Middle frontal gyrus (tissue), 1 donor: Measurements from ENCODE around the gene EIF2S2.

ENCODE experiments used
- DNase-seq: peaks from one replicate; pipeline ENCODE4 v3.0.0-alpha.2; 2015; ENCODE audit warnings: low spot score; ENCODE audit errors: extremely low spot score

EIF2S2 gene

GRCh38 chr20:34089655-34090345 is 22.2 kb downstream of the EIF2S2 start:
- DNase-seq: no peak

DNA sequence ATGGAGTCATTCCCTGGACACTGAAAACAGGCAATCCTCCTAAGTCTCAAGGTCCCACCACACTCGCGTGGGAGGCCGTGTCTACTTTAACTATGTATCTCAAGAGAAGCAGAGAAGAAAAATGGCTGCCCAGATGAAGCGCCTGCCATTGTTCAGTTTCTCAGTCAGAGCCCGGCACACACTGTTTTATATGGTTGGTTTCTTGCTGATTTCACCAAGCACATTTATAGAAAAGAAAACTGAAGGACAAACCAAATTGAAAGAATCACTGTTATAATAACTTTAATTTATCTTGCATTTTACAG is 22.9 kb downstream of the EIF2S2 start:
- DNase-seq: no peak

DNA sequence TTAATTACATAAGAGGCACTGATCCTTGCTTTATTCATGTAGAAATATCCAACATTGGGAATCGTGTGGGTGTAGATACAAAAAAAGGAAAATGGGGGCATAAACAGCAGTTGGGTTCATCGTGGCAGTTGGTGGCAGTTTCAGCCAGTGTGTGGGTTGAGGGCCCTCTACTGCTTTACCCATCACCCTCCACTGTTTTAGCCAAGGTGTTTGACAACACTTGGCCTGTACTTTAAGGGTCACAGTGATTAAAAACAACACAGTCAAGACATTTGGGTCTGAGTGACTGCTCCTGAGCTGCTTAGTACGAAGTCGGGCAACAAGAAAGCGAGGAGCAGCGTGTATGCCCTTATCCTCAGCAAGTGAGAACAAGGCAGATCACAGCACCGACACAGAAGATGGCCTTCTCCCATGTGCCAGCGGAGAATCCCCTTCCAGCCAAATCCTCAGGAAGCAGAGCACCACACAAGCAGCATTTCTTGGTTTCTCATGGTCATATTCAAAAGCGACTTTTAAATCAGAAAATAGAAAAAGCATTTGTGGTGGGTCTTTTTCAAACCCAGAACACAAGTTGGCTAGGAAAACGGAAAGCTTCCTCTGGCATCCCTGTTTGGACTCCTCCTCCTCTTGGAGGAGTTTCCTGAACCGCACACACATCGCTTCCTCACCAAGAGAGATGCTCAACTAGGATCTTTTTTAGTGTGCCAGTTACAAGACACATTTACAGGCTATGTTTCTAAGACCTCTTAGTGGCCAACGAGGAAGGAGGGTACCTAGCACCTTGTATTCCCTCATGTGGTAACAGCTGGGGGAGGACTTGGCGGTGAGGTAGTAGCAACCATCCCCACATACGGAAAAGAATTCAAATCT is 23.5 kb downstream of the EIF2S2 start:
- no peak for DNase-seq

DNA sequence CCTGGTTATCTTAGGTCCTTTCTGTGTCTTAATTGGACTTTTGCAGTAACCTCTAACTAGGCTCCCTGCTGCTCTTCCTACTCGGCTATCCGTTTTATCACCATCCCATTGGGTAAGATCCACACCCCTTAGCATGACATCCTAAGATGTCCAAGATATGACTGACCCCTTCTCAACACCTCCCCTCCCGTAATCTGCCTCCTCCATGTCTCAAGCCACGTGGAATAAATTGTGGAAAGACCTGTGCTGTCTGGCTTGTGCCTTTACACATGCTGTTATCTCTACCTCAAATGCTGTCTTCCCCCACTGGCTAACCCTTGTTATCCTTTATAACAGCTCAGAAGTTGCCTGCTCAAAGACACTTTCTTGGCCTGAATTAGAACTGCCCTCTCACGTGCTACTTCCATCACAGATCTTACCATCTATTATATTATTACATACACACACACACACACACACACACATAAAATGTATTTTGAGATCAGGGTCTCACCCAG is 26.5 kb downstream of the EIF2S2 start:
- DNase-seq: no peak

DNA sequence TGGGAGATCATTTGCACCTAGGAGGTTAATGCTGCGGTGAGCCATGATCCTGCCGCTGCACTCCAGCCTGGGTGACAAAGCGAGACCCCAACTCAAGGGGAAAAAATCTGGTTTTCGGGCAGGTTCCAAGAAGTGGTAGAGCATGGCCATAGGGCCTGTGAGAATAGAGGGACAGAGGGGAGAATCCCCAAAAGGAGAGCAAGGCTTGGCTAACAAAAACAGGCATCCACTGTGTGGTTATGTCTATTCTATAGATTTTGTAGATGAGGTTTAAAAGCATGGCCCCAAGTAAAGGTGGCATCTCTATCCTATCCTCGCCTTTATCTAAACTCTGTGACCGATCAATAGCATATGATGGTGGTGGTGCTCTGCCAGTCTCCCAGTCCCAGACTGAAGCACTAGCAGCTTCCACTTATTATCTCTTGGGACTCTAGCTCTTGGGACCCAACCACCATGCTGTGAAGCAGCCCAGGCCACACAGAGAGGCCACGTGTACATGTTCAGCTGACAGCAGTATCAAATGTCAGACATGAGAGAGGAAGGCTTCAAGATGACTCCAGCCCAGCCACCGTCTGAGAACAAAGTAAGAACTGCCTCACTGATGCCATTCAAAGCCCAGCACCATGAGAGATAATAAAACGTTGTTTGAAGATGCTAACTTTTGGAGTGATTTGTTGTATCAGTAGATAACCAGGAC is 27.7 kb downstream of the EIF2S2 start:
- DNase-seq: no peak

GRCh38 chr20:34083781-34084180 is 28.3 kb downstream of the EIF2S2 start:
- DNase-seq: no peak

DNA sequence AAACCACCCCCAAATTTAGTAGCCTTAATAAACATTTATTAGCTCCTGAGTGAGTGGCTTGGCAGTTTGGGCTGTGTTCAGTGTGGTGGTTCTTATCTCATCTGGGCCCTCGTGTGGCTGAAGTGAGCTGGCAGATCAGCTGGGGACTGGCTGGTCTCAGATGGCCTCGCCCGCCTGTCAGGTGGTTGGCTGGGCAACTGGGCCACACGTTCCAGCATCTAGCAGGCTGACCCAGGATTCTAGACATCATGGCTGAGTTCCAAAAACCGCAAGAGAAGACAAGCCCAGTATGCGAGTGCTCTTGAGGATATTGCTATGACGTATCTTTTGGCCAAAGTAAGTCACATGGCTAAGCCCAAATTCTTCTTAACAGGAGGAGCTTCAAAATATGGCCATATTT is 28.9 kb downstream of the EIF2S2 start:
- DNase-seq: no peak

DNA sequence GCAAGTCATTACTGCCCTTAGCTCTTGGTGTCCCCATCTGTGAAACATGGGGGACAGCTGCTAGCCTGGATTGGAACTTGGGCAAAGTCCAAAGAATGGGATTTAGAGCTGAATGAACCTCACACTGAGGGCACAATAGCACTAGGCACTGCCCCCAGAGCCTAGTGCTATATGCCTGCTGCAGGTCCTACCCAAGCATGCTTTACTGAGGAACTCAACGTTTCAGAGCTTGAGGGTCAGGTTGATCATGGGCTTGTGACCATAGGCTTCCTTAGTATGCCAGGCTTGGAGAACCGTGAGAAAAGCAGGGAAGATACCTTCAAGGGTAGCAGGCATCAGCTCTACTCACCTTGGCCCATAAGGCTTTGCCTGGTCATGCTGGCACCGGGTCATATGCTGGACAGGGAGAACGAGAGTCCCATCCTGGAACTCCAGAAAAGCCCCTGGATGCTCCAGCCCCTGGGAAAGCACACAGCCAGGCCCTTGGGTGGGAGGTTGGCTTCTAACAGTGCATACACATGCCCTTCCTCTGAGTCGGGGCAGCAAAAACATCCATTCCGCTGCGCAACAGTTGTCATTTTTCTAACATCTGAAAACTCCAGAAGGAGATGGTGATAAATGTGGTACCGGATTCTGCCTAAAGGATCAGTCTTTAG is 29.7 kb downstream of the EIF2S2 start:
- no peak for DNase-seq

GRCh38 chr20:34079818-34080217 is 32.2 kb downstream of the EIF2S2 start:
- no peak for DNase-seq

- no peak for DNase-seq
These were observed 33.5 kb downstream of the EIF2S2 start for GRCh38 chr20:34078540-34078939.

GRCh38 chr20:34076952-34077351 is 35.1 kb downstream of the EIF2S2 start:
- no peak for DNase-seq

GRCh38 chr20:34075647-34076046 is 36.4 kb downstream of the EIF2S2 start:
- DNase-seq: no peak

DNA sequence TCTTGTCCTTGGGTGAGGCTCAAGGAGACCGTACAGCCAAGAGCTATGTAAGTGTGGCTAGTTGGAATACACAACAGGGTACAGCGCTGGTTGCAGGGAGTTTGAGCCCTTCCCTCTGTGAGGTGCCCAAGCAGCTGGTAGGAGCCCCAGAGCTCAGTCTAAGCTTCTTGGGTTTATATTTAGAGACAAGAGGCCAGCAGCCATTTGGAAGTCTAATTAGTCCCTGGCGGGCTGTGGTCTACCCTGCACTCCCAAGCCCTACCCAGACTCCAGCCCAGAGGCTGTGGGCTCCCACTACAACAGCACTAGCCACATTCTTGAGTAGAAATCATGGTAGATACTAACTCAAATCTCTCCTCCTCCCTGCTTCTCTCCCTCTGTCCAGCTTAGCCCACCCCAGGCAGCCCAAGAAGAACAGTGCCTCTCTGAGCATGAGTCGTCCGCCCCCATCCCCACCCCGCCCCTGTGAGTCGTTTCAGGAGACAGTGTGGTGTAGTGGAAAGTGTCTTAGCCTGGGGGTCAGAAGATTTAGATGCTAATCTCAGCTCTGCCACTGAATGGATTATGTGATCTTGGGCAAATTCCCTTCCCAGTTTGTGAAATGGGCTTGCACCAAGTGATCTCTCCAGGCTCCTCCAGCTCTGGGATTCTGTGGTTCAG is 37.8 kb downstream of the EIF2S2 start:
- DNase-seq: no peak

GRCh38 chr20:34072778-34073177 is 39.3 kb downstream of the EIF2S2 start:
- no peak for DNase-seq

DNA sequence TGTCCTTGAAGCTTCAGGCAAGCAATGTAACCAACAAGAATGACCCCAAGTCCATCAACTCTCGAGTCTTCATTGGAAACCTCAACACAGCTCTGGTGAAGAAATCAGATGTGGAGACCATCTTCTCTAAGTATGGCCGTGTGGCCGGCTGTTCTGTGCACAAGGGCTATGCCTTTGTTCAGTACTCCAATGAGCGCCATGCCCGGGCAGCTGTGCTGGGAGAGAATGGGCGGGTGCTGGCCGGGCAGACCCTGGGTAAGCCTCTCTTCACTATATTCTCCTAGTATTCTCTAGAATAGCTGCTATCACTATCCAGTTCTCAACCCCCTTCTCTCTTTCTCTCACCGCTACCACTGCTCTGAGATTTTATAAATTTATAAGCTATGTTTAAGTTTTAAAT is 40.0 kb downstream of the EIF2S2 start:
- DNase-seq: no peak

DNA sequence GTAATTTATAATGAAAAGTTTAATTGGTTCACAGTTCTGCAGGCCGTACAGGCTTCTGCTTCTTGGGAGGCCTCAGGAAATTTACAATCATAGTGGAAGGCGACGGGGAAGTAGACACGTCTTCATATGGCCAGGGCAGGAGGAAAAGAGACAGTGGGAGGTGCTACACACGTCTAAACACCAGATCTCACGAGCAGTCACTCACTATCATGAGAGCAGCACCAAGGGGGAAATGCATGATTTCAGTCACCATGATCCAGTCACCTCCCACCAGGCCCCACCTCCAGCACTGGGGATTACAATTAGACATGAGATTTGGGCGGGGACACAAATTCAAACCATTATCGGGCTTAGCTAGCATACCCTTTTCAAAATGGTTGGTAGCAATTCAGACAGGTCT is 41.2 kb downstream of the EIF2S2 start:
- no peak for DNase-seq

DNA sequence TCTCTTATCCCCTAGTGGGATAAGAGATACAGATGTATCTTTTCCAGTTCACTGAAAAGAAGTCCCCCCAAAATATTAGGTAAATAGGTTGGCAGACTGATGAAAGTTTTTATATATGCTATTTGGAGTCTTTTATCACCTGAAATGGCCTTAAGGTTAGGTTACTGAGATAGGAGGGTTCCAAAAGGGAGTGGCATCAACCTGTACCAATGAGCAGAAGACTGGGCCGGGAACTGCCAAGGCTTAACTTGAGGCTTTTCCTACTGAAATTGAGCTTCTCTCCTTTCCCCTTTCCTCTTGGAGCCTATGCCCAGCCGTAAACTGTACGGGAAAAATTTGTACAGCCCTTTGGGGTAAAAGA is 42.0 kb downstream of the EIF2S2 start:
- no peak for DNase-seq

GRCh38 chr20:34069341-34070078 is 42.5 kb downstream of the EIF2S2 start:
- DNase-seq: peak; percentile 85

DNA sequence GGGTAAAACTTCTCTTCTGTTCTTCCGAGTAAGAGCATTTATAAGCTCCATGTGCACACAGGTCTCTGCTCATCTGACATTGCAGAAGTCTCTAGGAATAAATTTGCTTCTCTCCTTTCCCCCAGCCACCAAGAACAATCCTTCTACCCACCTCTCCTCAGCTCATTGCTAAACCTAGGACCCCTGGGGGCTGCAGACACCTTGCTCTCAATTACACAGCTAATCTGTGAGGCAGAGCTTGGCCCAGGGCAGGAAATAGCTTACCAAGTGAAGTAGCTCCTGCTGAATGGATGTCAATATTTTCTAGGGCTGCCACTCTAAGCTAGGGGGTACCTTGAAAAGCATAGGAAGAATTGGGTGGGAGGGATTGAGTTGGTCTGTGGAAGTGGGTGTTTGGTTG is 44.0 kb downstream of the EIF2S2 start:
- no peak for DNase-seq

DNA sequence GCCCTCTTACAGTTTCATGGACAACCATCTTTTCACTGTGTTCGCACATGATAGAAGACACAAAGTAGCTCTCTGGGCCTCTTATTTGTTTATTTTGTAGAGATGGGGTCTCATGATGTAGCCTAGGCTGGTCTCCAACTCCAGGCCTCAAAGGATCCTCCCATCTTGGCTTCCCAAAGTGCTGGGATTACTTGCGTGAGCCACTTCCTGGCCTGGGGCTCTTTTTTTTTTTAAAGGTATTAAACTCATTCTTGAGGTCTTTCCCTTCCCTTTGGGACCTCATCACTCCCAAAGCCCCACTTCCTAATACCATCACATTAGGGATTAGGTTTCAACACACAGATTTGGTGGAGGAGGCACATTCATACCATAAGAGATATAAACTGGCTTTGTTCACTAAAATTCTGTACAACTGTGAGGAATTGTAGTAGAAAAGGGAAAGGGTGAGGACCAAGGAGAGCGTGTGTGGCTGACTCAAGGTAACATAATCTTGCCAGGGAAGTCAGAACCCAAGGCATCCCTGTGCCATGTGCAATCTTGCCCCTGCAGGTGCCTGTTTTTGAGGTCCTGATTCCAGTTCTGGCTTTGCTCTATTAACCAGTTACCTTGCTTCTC is 45.5 kb downstream of the EIF2S2 start:
- DNase-seq: no peak
